Measurements from ENCODE around the gene ABCA3.

The ABCA3 gene

GRCh38 chr16:2282866-2283555 is 57.5 kb downstream of the ABCA3 start:
- no peaks in the 10 kb centered on the region for H3K9me3 ChIP-seq (ENCODE audit: control insufficient read depth, insufficient read depth, low read length)
- H3K27me3 ChIP-seq (ENCODE audit: control insufficient read depth, insufficient read depth, low read length) = no peaks in the 10 kb centered on the region
- H3K9ac ChIP-seq (ENCODE audit: low read depth, low read length) = no peak overlapping the region
- H3K4me1 ChIP-seq (ENCODE audit: control insufficient read depth, insufficient read depth, low read length) = no peaks in the 10 kb centered on the region
- H3K36me3 ChIP-seq (ENCODE audit: control insufficient read depth, insufficient read depth, low read length) = no peaks in the 10 kb centered on the region
- no peak overlapping the region for H3K4me3 ChIP-seq (ENCODE audit: low read depth, low read length)

- Histone ChIP-seq H3K4me3 (ENCODE audit: low read depth, low read length) (no peak overlapping the region), H3K9me3 (ENCODE audit: control insufficient read depth, insufficient read depth, low read length) (no peaks in the 10 kb centered on the region), H3K36me3 (ENCODE audit: control insufficient read depth, insufficient read depth, low read length) (no peaks in the 10 kb centered on the region), H3K9ac (ENCODE audit: low read depth, low read length) (no peak overlapping the region), H3K27me3 (ENCODE audit: control insufficient read depth, insufficient read depth, low read length) (no peaks in the 10 kb centered on the region), H3K4me1 (ENCODE audit: control insufficient read depth, insufficient read depth, low read length) (no peaks in the 10 kb centered on the region)
These were observed 58.3 kb downstream of the ABCA3 start for GRCh38 chr16:2282262-2282661.

- no peaks in the 10 kb centered on the region for H3K36me3 ChIP-seq (ENCODE audit: control insufficient read depth, insufficient read depth, low read length)
- no peaks in the 10 kb centered on the region for H3K27me3 ChIP-seq (ENCODE audit: control insufficient read depth, insufficient read depth, low read length)
- no peaks in the 10 kb centered on the region for H3K9me3 ChIP-seq (ENCODE audit: control insufficient read depth, insufficient read depth, low read length)
- H3K4me3 ChIP-seq (ENCODE audit: low read depth, low read length) = no peak overlapping the region
- H3K4me1 ChIP-seq (ENCODE audit: control insufficient read depth, insufficient read depth, low read length) = no peaks in the 10 kb centered on the region
- no peak overlapping the region for H3K9ac ChIP-seq (ENCODE audit: low read depth, low read length)
These were observed 59.5 kb downstream of the ABCA3 start for GRCh38 chr16:2280981-2281542.

GRCh38 chr16:2280461-2280860 is 60.1 kb downstream of the ABCA3 start:
- Histone ChIP-seq H3K36me3 (ENCODE audit: control insufficient read depth, insufficient read depth, low read length) (no peaks in the 10 kb centered on the region), H3K27me3 (ENCODE audit: control insufficient read depth, insufficient read depth, low read length) (no peaks in the 10 kb centered on the region)

GRCh38 chr16:2278956-2279800 is 61.4 kb downstream of the ABCA3 start:
- Histone ChIP-seq H3K9me3 (ENCODE audit: control insufficient read depth, insufficient read depth, low read length) (no peaks in the 10 kb centered on the region), H3K4me3 (ENCODE audit: low read depth, low read length) (no peak overlapping the region), H3K27me3 (ENCODE audit: control insufficient read depth, insufficient read depth, low read length) (no peaks in the 10 kb centered on the region), H3K36me3 (ENCODE audit: control insufficient read depth, insufficient read depth, low read length) (no peaks in the 10 kb centered on the region), H3K4me1 (ENCODE audit: control insufficient read depth, insufficient read depth, low read length) (no peaks in the 10 kb centered on the region), H3K9ac (ENCODE audit: low read depth, low read length) (no peak overlapping the region)

More at GRCh38 chr16:2280461-2280860, 60.1 kb downstream of the ABCA3 start:
- Histone ChIP-seq H3K9me3 (ENCODE audit: control insufficient read depth, insufficient read depth, low read length) (no peaks in the 10 kb centered on the region), H3K4me3 (ENCODE audit: low read depth, low read length) (no peak overlapping the region), H3K9ac (ENCODE audit: low read depth, low read length) (no peak overlapping the region), H3K4me1 (ENCODE audit: control insufficient read depth, insufficient read depth, low read length) (no peaks in the 10 kb centered on the region)

GRCh38 chr16:2278272-2278608 is 62.3 kb downstream of the ABCA3 start:
- Histone ChIP-seq H3K9me3 (ENCODE audit: control insufficient read depth, insufficient read depth, low read length) (no peaks in the 10 kb centered on the region), H3K9ac (ENCODE audit: low read depth, low read length) (no peak overlapping the region), H3K4me1 (ENCODE audit: control insufficient read depth, insufficient read depth, low read length) (no peaks in the 10 kb centered on the region), H3K27me3 (ENCODE audit: control insufficient read depth, insufficient read depth, low read length) (no peaks in the 10 kb centered on the region), H3K36me3 (ENCODE audit: control insufficient read depth, insufficient read depth, low read length) (no peaks in the 10 kb centered on the region), H3K4me3 (ENCODE audit: low read depth, low read length) (no peak overlapping the region)

- Histone ChIP-seq H3K9me3 (ENCODE audit: control insufficient read depth, insufficient read depth, low read length) (no peaks in the 10 kb centered on the region), H3K4me3 (ENCODE audit: low read depth, low read length) (no peak overlapping the region), H3K4me1 (ENCODE audit: control insufficient read depth, insufficient read depth, low read length) (no peaks in the 10 kb centered on the region), H3K9ac (ENCODE audit: low read depth, low read length) (no peak overlapping the region), H3K27me3 (ENCODE audit: control insufficient read depth, insufficient read depth, low read length) (no peaks in the 10 kb centered on the region), H3K36me3 (ENCODE audit: control insufficient read depth, insufficient read depth, low read length) (no peaks in the 10 kb centered on the region)
These were observed 62.9 kb downstream of the ABCA3 start for GRCh38 chr16:2277466-2278271.

GRCh38 chr16:2276368-2277195 is 63.9 kb downstream of the ABCA3 start:
- H3K27me3 ChIP-seq (ENCODE audit: control insufficient read depth, insufficient read depth, low read length) = no peaks in the 10 kb centered on the region
- H3K9me3 ChIP-seq (ENCODE audit: control insufficient read depth, insufficient read depth, low read length) = no peaks in the 10 kb centered on the region
- H3K9ac ChIP-seq (ENCODE audit: low read depth, low read length) = no peak overlapping the region
- H3K36me3 ChIP-seq (ENCODE audit: control insufficient read depth, insufficient read depth, low read length) = no peaks in the 10 kb centered on the region
- no peak overlapping the region for H3K4me3 ChIP-seq (ENCODE audit: low read depth, low read length)
- H3K4me1 ChIP-seq (ENCODE audit: control insufficient read depth, insufficient read depth, low read length) = no peaks in the 10 kb centered on the region

- no peaks in the 10 kb centered on the region for H3K27me3 ChIP-seq (ENCODE audit: control insufficient read depth, insufficient read depth, low read length)
These were observed 64.8 kb downstream of the ABCA3 start for GRCh38 chr16:2275476-2276367.

GRCh38 chr16:2273931-2274330 is 66.6 kb downstream of the ABCA3 start:
- no peaks in the 10 kb centered on the region for H3K27me3 ChIP-seq (ENCODE audit: control insufficient read depth, insufficient read depth, low read length)
- H3K9ac ChIP-seq (ENCODE audit: low read depth, low read length) = no peak overlapping the region
- H3K4me1 ChIP-seq (ENCODE audit: control insufficient read depth, insufficient read depth, low read length) = peaks cover 2% of the 10 kb centered on the region
- no peaks in the 10 kb centered on the region for H3K9me3 ChIP-seq (ENCODE audit: control insufficient read depth, insufficient read depth, low read length)
- no peaks in the 10 kb centered on the region for H3K36me3 ChIP-seq (ENCODE audit: control insufficient read depth, insufficient read depth, low read length)
- H3K4me3 ChIP-seq (ENCODE audit: low read depth, low read length) = no peak overlapping the region

More at GRCh38 chr16:2275476-2276367, 64.8 kb downstream of the ABCA3 start:
- Histone ChIP-seq H3K36me3 (ENCODE audit: control insufficient read depth, insufficient read depth, low read length) (no peaks in the 10 kb centered on the region), H3K4me3 (ENCODE audit: low read depth, low read length) (no peak overlapping the region), H3K4me1 (ENCODE audit: control insufficient read depth, insufficient read depth, low read length) (no peaks in the 10 kb centered on the region), H3K9me3 (ENCODE audit: control insufficient read depth, insufficient read depth, low read length) (no peaks in the 10 kb centered on the region), H3K9ac (ENCODE audit: low read depth, low read length) (no peak overlapping the region)
